UCSD-AML1 (cell line): Measurements from ENCODE around the gene DMRTA2.

Source experiments
- DNase-seq: peaks from one replicate; lab custom pipeline; 2025; ENCODE audit not compliant: unreplicated experiment; lab: John Stamatoyannopoulos, UW

Gene DMRTA2

DNA sequence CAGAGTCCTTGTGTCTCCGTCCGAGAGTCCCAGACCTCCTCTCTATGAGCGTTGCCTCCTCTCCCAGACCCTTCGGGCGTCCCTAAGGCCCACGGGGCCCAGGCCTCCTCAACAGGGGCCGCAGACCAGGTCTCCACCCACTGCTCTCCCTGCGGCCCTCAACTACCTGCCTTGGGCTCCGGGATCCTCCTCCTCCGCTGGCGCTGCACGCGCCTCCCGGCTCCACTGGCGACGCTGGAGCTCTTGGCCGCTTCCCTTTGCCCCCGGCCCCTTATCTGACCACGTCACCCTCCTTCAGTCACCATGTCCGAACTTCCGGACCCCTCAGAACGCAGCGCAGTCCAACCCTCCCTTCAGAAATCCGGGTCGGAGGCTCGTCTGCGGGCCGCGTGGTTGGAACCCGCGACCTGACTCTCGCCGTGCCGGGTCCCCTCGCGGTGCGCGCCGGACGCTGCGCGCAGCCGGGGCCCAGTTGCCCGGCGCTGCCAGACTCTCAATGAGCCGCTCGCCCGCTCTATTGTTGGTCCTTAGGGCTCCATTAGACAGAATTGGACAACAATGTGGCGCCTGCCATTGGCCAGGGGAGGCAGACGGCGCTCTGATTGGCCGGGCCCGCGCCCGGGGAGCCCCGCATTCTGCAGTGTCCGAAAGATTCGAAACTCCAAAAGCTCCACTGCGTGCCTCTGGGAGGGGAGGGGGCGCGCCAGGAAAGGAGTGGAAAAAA is at the start of gene DMRTA2:
Gene DMRTA2 (minus strand): TSS at position 498 of the 724 bp plus-strand sequence. CDS start 1,907 bp downstream, outside the sequence.
- no peak for DNase-seq

DNA sequence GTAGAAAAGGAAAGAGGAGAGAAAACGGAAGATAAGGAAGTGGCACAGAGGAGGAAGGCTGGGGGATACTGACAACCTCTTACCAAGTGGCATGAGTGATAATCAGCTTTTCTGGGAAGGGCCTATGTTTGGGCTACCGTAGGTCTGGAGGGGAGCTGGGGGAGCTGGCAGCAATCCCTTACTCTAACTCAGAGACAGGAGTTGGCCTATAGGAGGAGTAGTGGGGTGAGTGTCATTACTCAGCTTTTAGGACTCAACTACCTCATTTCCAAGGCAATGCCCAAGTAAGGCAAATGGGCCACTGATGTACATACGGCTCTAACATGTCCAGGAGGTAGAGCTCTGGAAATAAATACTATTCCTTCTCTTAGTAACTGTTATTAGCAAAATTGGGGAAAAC is 48.7 kb upstream of the DMRTA2 start:
- DNase-seq: no peak

DNA sequence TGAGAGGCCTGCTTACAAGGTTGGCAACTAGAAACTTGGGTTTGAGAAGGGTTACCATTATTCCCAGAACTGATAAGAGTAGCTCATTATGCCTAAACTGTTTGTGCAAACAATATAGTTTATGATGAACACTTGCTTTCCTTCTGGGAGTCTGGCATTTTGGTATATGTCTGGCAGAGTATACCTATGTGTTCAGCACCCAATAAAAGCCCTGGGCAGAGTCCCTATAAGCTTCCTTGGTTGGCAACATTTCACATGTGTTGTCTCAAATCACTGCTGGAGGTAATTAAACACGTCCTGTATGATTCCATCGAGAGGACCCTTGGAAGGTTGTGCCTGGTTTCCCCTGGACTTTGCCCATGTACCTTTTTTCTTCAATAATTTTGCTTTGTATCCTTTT is 39.7 kb upstream of the DMRTA2 start:
- DNase-seq: no peak

DNA sequence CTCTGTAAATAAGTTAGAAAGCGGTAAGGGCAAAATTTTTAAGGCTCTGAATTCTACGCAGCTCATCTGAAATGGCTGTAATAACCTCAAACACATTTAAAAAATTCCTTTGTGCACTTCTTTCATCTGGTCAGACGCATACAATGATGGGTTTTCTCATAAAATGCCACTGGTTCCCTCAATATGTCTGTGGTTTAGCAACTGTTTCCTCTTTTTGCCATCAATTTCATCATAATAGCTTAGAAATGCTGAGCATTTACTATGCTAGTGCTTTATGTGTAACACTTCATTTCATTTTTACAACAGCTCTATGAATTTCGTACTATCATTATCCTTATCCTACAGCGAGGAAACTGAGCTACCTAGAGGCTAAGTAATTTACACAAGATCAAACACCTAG is 35.3 kb upstream of the DMRTA2 start:
- DNase-seq: no peak

DNA sequence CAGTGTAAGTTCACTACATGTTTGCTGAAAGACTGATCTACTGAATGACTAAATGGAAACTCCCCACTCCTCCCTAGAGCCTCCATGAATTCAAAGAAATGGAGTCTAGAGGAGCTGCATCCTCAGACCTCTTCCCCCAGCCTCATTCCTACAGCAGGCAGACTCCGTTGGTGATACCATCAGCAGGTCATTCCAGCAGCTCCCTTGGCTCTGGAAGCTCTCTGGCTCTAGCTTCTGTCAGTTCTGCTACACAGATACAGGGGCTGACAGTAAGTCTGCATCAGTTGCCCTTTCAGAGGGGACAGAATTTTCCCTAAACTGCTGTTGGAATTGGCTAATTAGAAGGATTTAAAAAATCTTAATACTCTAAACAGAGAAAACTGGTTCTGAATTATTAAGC is 31.7 kb upstream of the DMRTA2 start:
- DNase-seq: no peak

DNA sequence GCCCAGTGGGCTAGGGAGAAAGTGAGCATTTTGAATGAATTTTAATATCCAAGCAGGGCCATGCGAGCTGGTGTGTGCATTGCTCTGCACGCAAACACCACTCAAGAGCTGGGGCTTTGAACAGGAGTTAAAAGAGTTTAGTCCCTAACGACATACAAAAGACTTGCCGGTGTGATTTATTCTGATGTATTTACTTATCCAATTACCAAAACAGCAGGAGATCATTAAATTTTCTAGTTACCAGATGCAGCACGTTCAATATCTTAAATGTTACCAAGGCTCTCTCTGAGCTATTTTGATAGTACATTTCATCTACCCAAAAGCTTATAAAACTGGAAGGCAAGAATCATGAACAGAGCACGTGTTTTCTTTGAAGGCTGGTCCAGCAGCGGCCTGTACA is 30.0 kb upstream of the DMRTA2 start:
- DNase-seq: no peak

DNA sequence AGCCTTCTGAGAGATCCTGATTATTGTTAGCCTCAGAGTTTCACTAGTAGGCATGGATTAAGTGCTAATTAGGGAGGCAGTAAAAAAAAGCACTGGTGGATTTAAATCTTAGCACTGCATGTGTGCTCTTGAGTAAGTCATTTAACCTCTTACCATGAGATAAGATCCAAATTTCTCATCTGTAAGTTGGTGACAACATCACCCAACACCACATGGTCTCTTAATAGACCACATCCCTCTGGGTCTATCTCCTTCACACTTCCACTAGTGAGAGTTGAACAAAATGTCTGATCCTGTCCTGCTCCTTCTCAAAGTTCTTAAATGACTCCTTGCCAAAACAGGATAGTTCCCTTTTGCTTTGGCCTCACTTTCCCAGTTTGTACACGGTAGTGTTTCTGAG is 29.5 kb upstream of the DMRTA2 start:
- DNase-seq: no peak

DNA sequence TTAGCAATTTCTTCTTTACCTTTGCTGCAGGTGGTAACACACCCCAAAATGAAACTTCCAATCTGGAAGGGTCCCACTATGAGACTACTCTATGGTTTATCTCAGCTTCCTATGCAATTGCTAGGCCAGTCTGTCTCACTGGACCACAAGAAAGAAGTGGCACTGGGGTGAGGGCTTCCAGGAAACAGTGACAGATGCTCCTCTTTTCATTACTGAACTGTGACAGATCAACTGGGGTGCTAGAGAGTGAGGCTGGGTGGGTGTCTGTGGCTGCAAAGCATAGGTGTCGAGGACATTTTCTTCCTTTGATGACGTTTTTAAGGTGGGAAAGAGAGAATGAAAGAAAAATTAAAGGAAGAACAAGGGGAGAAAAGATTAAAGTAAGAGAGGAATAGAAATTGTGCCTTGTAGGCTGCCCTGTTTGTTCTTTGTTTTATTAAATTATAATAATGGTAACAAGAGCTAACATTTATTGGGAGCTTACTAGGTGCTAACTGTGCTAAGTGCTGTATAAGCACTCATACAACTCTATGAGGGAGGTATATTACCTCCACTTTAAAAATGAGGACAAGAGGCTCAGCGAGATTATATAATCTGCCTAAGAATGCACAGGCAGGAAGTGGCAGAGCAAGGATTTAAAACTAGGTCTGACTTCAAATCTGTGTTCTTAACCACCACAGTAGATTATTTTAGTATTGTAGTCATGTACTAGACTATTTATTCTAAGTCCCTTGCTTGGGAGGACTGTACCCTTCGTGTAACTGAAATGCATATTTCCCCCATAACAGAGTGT is 27.8 kb upstream of the DMRTA2 start:
- no peak for DNase-seq

DNA sequence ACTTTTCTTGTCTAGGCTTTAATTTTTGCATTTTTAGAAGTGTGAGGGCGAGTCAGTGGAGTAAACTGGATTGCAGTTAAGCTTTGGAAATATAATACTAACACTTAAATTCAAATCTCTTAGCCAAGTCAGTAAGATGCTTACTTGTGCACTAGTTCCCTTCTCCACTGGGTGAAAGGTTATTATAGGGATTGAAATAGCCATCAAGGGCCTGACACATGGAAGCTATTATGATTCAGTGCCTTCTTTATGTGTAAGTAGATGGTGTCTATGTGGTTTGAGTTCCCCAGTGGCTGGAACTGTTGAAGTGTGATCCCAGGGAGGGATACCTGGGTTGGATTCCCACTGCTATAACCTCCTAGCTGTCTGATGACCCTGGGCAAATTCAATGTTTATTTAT is 24.7 kb upstream of the DMRTA2 start:
- DNase-seq: no peak

DNA sequence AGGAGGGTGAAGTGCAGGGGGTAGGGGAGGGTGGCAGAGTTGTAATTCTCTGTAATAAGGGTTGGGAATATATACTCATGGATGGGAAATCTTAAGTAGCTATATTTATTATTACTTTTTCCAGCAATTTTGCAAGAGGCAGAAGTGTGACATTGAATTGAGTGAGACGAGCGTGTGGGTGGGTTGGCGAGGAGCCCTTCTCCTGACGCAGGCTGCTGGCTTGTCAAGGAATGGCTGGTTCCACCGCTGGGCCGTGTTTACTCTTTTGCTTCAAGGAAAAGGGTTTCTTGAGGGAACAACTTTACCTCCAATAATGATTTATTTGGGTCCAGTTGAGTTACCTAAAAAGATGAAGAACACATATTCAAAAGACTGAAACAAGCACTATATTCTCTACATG is 17.9 kb upstream of the DMRTA2 start:
- no peak for DNase-seq

DNA sequence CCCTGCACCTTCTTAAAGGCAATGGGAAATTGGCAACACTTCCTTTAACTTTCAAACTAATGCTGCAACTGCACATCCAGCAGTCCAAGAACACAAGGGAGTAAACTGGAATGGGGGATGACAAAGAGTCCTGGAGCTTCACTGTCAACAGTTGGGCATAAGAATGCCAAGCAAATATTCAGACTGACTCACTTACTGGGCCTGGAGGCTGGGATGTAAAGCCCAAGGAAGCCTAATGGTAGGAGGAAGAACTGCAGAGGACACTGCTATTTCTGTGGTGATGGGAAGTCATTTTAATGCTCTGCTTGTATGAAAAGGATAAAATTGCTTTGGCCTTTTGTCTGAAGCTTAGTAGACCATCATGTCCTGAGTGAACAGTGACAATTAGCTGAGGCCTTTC is 15.7 kb upstream of the DMRTA2 start:
- DNase-seq: no peak

DNA sequence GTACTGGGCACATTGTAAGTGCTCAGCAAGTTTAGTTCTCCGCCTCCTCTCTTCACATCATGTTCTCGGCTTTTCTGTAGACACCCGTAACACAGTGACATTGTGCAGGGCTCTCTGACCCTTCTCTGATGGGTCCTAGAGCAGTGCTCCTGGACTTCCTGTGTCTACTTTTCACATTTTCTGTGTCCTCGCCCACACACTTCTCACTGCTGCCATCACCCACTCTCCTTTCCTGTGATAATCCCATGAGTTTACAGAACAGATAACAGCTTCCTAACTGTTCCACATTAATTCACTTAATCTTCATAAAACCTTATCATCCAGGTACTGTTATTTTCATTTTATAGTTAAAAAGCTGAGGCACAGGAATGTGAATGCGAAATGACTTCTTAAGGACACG is 13.2 kb upstream of the DMRTA2 start:
- no peak for DNase-seq

DNA sequence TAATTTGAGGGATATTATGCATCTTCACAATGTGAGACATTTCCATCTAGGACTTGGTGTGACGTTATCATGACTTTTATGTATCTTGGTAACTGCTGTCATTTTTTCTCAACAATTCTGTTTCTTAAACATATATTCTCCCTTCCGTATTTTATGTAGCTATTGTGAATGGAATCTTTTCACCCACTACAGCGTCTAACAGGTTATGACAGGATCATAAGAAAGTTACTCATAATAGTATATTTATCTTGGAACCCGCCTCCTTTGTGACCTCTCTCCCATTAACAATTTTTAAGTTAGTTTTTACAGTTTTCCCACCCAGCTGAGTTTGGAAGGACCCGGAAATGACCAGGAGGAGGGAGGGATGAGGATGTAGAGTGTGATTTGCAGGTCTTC is 6.8 kb upstream of the DMRTA2 start:
- DNase-seq: no peak

DNA sequence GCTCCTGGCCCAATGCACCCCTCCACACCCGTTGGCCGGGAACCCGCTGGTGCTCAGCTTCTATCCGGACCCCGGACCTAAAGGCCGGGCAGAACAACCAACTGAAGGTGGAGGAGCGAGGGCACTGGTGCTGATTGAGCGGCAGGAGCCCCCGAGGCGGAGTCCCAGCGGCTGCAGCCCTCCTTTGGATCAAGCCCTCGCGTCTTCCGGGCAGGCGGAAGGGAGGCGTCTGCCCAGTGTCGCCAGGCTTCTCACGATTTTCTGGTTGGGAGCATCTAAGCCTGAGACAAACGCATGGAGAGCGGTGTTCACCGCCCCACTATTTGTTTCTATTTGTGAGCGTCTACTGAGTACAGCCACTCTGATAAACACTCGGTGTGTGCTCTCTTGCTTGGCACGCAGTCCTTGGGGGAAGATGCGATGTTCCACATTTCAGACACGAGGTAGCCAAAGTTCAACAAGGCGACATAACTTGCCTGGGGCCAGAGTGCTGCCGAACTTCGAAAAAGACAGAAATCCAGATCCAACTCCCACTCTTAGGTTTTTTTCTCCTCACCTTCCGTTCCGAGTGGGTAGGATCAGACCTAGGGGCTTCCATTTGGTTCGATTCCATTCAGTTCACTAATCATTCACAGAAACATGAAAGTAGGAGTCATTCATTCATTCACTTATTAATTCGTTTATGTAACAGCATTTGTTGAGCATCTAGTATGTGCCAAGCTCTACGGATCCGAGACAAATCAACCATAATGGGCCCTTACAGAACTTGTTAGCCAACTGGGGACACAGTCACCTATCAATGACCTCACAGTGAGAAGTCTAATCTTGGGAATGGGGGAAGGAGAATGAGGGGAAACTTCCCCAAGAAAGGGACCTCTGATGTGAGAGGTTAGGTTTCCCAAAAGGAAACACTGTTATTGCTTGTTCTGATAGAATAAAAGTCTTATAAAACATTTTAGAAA is 4.9 kb upstream of the DMRTA2 start:
- no peak for DNase-seq

DNA sequence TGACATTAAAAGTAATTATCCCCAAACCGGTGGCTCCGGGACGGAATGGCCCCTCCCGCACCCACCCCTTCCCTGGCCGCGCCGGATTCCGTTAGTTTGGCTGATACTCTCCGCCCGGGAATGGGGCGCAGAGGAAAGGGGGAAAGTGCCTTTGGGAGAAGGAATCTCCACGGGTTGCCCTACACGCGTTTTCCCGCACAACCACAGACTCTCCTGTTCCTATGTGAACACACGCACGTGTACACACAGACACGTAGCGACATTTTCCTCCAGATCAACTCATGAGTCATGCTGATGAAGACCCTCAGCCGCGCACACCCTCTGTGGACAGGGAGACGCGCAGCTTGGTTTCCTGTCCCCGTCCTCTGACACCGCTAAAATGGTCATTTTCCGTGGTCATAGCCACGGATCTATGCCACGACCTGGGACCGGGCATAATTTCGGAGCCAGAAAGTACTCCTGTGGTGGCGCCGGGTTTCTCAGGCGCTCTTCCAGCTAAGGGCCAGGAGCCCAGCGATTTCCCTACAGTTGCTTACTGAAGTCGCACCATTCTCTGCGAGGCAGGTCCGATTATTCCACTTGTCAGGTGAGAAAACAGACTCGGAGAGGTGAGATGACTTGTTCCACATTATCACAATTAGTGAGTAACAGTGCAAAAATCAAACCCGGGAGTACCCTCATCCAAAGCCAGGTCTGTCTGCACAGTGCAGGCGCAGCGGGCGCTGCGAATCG is 4.0 kb upstream of the DMRTA2 start:
- no peak for DNase-seq

DNA sequence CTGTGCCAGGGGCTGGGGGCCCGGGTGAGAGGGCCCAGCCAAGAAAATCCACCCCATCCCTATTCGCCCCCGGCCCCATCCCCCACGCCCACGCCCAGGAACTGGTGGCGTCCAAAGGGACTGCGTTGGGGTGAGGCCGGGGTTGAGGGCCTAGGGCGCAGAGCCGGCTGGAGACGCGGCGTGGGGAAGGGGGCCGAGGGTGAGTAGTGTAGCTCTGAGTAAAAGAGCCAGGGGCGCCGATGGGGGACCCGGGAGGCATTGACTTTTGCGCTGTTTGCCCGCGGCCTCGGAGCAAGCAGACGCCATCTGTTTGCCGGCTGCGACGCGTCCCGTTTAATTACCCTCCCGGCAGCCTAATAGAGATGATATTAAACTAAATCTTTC is 3.5 kb upstream of the DMRTA2 start:
- DNase-seq: no peak

DNA sequence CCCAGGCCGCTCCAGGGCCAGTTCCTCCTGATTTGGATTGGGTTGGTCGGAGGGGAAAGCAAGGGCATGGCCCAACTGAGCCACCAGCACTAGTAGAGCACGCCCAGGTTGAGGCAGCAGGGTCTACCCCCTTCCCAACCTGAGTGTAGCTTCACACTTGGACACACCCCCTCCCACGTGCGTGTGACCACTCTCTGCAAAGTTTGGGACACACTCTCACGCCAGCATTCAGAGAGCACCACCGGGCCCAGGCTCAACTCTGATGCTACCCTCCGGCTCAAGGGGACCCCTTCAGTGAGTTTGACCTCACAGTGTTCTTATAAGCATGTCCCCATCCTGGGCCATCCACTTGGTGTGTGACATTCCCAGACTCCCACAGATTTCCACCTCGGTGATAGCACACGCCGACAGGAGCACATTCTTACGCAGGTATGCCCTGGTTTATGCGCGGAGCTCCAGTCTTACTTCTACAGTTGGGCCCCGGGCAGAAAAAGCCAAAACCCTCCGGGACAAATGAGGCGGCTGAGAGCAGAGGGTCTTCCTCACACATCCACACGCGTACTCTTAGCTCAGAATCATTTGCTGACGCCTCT is 3.0 kb upstream of the DMRTA2 start:
- DNase-seq: no peak

DNA sequence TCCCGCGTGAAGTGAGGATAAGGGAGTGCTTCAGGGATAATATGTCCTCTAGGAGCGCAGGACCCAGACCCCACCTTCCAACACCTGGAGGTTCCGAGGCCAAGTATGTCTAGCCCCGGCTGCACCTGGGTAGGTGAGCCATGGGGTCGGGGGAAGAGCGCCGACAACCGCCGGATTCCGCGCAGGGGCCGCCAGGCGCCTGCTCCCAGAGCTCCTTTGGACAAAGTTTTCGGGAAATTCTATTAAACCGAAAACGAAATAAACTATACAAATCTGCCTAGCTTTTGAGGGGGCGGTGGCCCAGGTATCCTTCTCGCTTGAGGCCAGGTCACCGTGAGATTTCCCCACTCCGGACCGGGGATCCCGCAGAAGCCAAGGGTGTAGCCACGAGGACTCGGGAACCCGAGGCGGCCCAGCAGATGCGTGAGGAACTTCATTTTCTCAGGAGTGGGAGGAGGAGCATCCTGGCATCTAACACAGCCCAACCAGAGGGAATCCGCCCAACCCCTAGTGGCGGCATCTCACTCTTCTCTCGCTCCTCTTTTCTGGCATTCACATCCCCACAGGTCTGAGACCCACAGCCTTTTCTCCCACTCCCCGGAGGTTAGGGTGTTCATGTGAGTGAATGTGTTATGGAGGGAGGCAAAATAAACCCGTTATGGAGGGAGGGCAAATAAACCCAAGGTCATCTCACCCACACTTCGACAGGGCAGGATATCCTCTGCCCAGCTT is 2.3 kb upstream of the DMRTA2 start:
- DNase-seq: no peak

DNA sequence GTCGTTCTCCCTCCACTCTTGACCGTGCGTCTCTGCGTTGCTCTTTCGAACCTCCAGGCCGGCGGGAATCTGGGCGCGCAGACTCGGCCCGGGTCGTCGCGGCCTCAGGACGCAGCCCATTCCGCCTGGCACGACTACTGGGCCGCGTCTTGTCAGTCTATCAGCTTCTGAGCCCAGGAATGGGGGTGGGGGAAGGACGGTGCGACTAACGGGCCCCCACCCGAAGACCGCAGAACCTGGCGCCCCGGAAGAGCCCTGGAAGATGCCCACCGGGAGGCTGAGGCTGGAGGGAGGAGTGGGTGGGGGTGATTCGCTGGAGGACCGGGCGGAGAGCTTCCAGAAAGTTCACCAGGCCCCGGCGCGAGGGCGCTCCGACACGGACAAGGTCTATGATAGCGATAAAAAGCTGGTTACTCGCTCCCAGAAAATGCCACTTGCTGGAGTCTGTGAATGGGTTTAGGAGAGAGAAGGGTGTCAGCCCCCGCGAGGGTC is 1.7 kb upstream of the DMRTA2 start:
- DNase-seq: no peak
